Mammary epithelial cell (primary cell): Measurements from ENCODE around the gene EXOC4.

ENCODE experiments used
- EZH2 ChIP-seq: IDR thresholded peaks from 2 replicates; pipeline ENCODE4 v1.6.1; 2012; ENCODE audit warnings: low read length, inconsistent platforms, borderline replicate concordance
- TF ChIP-seq, protein P1 (sequence below), 2 donors: IDR thresholded peaks in 1 of 2; conservative IDR thresholded peaks in 1 of 2; 2 replicates each; pipeline ENCODE4 v1.5.1; 2011 to 2012; ENCODE audit warnings: inconsistent platforms in 2 of 2, low read length in 2 of 2, mild to moderate bottlenecking in 2 of 2, control low read depth in 1 of 2, low read depth in 1 of 2; ENCODE audit not compliant: insufficient read depth in 1 of 2; ENCODE audit errors: extremely low read depth in 1 of 2

DNA sequence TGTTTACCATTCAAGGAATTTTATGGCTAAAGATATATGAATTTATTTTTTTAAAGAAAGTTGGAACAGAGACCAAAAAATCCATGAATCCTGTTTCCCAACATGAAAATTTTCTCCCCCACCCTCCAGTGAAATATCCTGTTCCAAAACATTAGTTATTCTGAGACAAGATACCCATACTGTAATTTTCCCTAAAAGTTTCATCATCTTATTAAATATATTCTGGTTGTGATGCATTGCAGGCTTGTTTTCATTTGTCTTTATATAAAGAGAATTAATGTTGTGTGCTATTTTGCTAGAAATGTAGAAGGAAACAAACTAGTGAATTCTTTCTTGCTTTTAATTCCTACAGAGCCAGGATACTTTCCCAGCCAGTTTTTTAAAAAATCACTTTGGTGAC lies 106.6 kb downstream of the EXOC4 start:
- TF ChIP-seq, protein P1, sequence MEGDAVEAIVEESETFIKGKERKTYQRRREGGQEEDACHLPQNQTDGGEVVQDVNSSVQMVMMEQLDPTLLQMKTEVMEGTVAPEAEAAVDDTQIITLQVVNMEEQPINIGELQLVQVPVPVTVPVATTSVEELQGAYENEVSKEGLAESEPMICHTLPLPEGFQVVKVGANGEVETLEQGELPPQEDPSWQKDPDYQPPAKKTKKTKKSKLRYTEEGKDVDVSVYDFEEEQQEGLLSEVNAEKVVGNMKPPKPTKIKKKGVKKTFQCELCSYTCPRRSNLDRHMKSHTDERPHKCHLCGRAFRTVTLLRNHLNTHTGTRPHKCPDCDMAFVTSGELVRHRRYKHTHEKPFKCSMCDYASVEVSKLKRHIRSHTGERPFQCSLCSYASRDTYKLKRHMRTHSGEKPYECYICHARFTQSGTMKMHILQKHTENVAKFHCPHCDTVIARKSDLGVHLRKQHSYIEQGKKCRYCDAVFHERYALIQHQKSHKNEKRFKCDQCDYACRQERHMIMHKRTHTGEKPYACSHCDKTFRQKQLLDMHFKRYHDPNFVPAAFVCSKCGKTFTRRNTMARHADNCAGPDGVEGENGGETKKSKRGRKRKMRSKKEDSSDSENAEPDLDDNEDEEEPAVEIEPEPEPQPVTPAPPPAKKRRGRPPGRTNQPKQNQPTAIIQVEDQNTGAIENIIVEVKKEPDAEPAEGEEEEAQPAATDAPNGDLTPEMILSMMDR (conservative IDR thresholded peaks at IDR 0.05 in 1 of 2, IDR thresholded peaks at IDR 0.05 in 1 of 2; ENCODE audit: extremely low read depth in 1 of 2, insufficient read depth in 1 of 2, low read depth in 1 of 2, low read length in 2 of 2), result no peak
- no peak for TF ChIP-seq EZH2
